Mucosa of rectum (tissue), 2 donors: ENCODE measurements around the gene CSH2.
"Not testable (repeated sequence)": the region's sequence is repeated elsewhere in the genome, so short reads cannot be mapped to it uniquely, and the experiment has no call there.

ENCODE experiments used
- H3K27ac ChIP-seq, 2 donors: one replicate each; pipeline ENCODE4 v1.7.0; 2013; ENCODE audit warnings: inconsistent platforms in 2 of 2, low read depth in 2 of 2, low read length in 2 of 2
- H3K27me3 ChIP-seq, 2 donors: one replicate each; pipeline ENCODE4 v1.7.0; 2013; ENCODE audit warnings: low read length in 2 of 2; ENCODE audit not compliant: control insufficient read depth in 2 of 2, insufficient read depth in 2 of 2
- H3K36me3 ChIP-seq, 2 donors: one replicate each; pipeline ENCODE4 v1.7.0; 2013; ENCODE audit warnings: low read length in 2 of 2; ENCODE audit not compliant: control insufficient read depth in 2 of 2, insufficient read depth in 2 of 2
- H3K4me1 ChIP-seq, 2 donors: one replicate each; pipeline ENCODE4 v1.7.0; 2013; ENCODE audit warnings: low read length in 2 of 2, mild to moderate bottlenecking in 1 of 2; ENCODE audit not compliant: control insufficient read depth in 2 of 2, insufficient read depth in 2 of 2
- H3K4me3 ChIP-seq, 2 donors: one replicate each; pipeline ENCODE4 v1.7.0; 2013; ENCODE audit warnings: low read length in 2 of 2
- H3K9ac ChIP-seq, 2 donors: one replicate each; pipeline ENCODE4 v1.7.0; 2013; ENCODE audit warnings: low read length in 2 of 2, low read depth in 1 of 2, mild to moderate bottlenecking in 1 of 2
- H3K9me3 ChIP-seq, 2 donors: one replicate each; pipeline ENCODE4 v1.7.0; 2013; ENCODE audit warnings: low read length in 2 of 2; ENCODE audit not compliant: control insufficient read depth in 2 of 2
- donor health status: healthy.
- donor health status: Normal muscosa, but diverticular disease.

Gene CSH2

GRCh38 chr17:63896524-63897354, 23.3 kb upstream of the CSH2 start, which contains the start of gene CSH1:
CSH1 (minus strand) TSS chr17:63896574; CDS start chr17:63896511, 63 bp downstream.
- not testable (repeated sequence) for H3K27me3 ChIP-seq, H3K4me1 ChIP-seq, H3K36me3 ChIP-seq, H3K9me3 ChIP-seq, H3K9ac ChIP-seq, H3K27ac ChIP-seq, H3K4me3 ChIP-seq

- not testable (repeated sequence) for H3K27me3 ChIP-seq, H3K4me3 ChIP-seq, H3K36me3 ChIP-seq, H3K4me1 ChIP-seq, H3K9ac ChIP-seq, H3K27ac ChIP-seq, H3K9me3 ChIP-seq
Measured at GRCh38 chr17:63894821-63895220, 21.3 kb upstream of the CSH2 start.

GRCh38 chr17:63894021-63894420, 20.5 kb upstream of the CSH2 start:
- not testable (repeated sequence) for H3K27ac ChIP-seq, H3K9me3 ChIP-seq, H3K4me3 ChIP-seq, H3K4me1 ChIP-seq, H3K27me3 ChIP-seq, H3K36me3 ChIP-seq, H3K9ac ChIP-seq

- not testable (repeated sequence) for H3K36me3 ChIP-seq, H3K4me1 ChIP-seq, H3K27ac ChIP-seq, H3K9me3 ChIP-seq, H3K9ac ChIP-seq, H3K27me3 ChIP-seq, H3K4me3 ChIP-seq
Measured at GRCh38 chr17:63892316-63893037, 19.0 kb upstream of the CSH2 start.

DNA sequence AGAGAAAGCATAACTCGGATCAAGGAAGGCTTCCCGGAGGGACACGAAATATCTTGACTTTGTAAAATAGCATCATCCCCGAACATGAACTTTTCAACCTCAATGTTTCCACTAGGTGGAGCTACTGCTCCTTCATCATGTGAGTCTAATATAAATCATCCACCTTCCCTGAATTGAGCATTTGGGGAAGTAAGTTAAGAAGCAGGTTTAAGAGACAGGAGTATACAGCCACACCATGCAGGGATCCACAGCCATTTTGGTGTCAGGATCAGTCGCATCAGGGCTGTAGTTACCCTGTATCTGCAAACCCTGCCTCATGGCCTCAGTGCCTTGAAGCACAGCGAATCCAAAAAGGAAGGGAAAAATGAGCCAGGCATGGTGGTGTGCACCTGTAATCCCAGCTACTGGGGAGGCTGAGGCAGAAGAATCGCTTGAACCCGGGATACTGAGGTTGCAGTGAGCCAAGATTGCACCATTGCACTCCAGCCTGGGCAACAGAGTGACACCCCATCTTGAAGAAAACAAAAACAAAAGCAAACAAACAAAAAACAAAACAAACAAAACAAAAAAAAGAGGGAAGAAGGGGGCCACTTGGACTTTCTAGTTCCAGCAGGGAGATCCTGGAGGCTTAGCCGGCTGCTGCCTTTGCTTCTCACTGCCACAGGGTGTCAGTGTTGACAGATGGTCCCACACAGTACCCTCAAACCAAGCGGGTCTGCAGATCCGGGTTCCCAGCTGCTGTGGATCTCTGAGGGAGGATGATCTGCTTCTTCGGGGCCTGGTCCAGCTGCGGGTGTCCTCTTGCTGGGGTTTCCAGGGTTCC, 15.8 kb upstream of the CSH2 start:
- H3K9ac ChIP-seq, H3K27ac ChIP-seq, H3K36me3 ChIP-seq, H3K27me3 ChIP-seq, H3K4me1 ChIP-seq, H3K4me3 ChIP-seq, H3K9me3 ChIP-seq: not testable (repeated sequence)

GRCh38 chr17:63885119-63885518, 11.6 kb upstream of the CSH2 start:
- H3K9ac ChIP-seq, H3K36me3 ChIP-seq, H3K27me3 ChIP-seq, H3K4me3 ChIP-seq, H3K27ac ChIP-seq, H3K4me1 ChIP-seq, H3K9me3 ChIP-seq: not testable (repeated sequence)

DNA sequence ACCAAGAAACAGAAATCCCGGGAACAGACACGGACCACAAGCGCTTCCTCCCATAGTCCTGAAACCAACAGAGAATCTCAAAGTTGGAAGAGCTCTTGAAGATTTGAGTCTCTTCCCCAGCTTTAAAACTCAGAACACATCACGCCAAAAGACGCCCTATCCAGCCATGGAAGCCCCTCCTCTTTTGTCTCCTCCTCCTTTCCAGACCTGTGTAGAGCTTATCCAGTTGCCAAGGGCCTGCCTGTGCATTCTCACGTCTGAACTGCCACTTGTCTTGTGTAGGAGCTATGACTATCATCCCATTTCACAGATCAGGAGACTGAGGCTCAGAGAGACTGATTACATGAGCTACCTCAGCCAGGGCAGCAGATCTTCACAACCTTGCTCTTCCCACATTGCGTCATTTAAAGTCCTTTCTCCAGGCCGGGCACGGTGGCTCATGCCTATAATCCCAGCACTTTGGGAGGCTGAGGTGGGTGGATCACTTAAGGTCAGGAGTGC, 9.2 kb upstream of the CSH2 start:
- not testable (repeated sequence) for H3K4me3 ChIP-seq

DNA sequence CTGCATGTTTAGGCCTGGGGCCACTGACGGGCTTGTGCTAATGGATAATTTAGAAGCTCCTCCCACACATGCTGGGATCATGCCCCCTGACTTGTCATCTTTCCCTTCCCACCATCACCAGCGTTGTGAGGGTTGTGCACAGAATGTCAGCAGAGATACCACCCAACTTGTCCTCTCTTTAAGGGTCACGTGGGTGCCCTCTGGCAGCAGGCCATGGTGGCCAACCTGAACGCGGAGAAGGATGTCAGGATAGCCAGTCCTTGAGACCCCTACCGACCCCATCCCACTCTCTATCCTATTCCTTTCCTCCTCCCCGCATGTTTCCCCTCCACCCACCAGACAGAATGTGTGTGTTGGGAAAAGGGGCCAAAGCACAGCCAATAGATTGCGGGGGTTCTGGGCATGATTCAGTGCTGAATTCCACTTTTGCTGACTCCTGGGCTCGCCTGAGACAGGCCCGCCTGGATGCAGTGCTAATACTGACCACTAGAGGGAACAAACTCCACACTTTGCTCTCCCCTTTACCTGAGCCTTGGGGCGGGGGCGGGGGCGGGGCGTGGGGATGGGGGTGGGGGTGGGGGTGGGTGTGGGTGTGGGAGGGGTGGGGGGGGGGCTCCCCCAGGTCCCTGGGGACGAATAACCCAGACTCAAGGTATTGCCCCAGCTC, 8.6 kb upstream of the CSH2 start, which contains the start of gene GH2:
Gene GH2, minus strand, starts transcription at position 10 of the 667 bp plus-strand sequence. CDS start 143 bp downstream, outside the sequence.
- H3K9me3 ChIP-seq = no peaks in the 10 kb centered on the region
- no peaks in the 10 kb centered on the region for H3K36me3 ChIP-seq
- no peak within 1 kb of the TSS for H3K9ac ChIP-seq
- H3K27me3 ChIP-seq = no peaks in the 10 kb centered on the region
- no peak within 1 kb of the TSS for H3K4me3 ChIP-seq
- no peak within 1 kb of the TSS for H3K27ac ChIP-seq
- no peaks in the 10 kb centered on the region for H3K4me1 ChIP-seq

More for the DNA sequence above, 9.2 kb upstream of the CSH2 start:
- H3K36me3 ChIP-seq, H3K4me1 ChIP-seq, H3K27ac ChIP-seq, H3K27me3 ChIP-seq, H3K9me3 ChIP-seq, H3K9ac ChIP-seq: not testable (repeated sequence)

- not testable (repeated sequence) for H3K4me1 ChIP-seq, H3K27me3 ChIP-seq, H3K27ac ChIP-seq, H3K9ac ChIP-seq, H3K9me3 ChIP-seq, H3K36me3 ChIP-seq, H3K4me3 ChIP-seq
Measured at GRCh38 chr17:63881337-63881736, 7.9 kb upstream of the CSH2 start.
